HepG2 (cell line): ENCODE data around the gene SMARCB1. TPM values are rescaled to one million over a fixed set of nuclear protein-coding genes. Genes with fewer than 3 reads are reported as not detected.

Source experiments
- HNF4A ChIP-seq: sonication (generic); formaldehyde crosslinking; IDR thresholded peaks from 2 replicates; pipeline ENCODE4 v1.4.0; 2020; ENCODE audit warnings: missing genetic modification reagents
- KAT8 ChIP-seq: IDR thresholded peaks from 2 replicates; pipeline ENCODE4 v1.6.1; 2016; ENCODE audit warnings: missing genetic modification reagents, missing compliant biosample characterization
- MEIS2 ChIP-seq: sonication (generic); formaldehyde crosslinking; IDR thresholded peaks from 2 replicates; pipeline ENCODE4 v1.9.0; 2021; ENCODE audit warnings: mild to moderate bottlenecking, missing genetic modification reagents
- MTA1 ChIP-seq: sonication (generic); formaldehyde crosslinking; IDR thresholded peaks from 2 replicates; pipeline ENCODE4 v1.4.0; 2020; ENCODE audit warnings: missing genetic modification reagents, mild to moderate bottlenecking, borderline replicate concordance
- NFE2 ChIP-seq: sonication (generic); formaldehyde crosslinking; IDR thresholded peaks from 2 replicates; pipeline ENCODE4 v1.4.0; 2020; ENCODE audit warnings: missing genetic modification reagents
- NR2F1 ChIP-seq, 2 experiments: fragments of 450-650 bp in 1 of 2; formaldehyde crosslinking in 1 of 2; IDR thresholded peaks; 2 replicates each; pipeline versions ENCODE4 v1.5.0 to v1.6.1; 2016 to 2020; ENCODE audit warnings: mild to moderate bottlenecking in 1 of 2, missing compliant biosample characterization in 1 of 2, missing genetic modification reagents in 1 of 2, moderate library complexity in 1 of 2
- POGZ ChIP-seq: sonication (generic); formaldehyde crosslinking; IDR thresholded peaks from 2 replicates; pipeline ENCODE4 v1.4.0; 2020; ENCODE audit warnings: mild to moderate bottlenecking, missing genetic modification reagents
- SOX13 ChIP-seq, 3 experiments: fragments of 450-650 bp in 1 of 3; sonication (generic) in 1 of 3; formaldehyde crosslinking in 1 of 3; IDR thresholded peaks in 2 of 3; conservative IDR thresholded peaks in 1 of 3; 2 replicates each; pipeline versions ENCODE4 v1.5.0 to v1.6.1; 2016 to 2020; ENCODE audit warnings: antibody characterized with exemption in 1 of 3, mild to moderate bottlenecking in 1 of 3, missing compliant biosample characterization in 1 of 3, missing genetic modification reagents in 1 of 3, moderate library complexity in 1 of 3
- ZBTB7A ChIP-seq: sonication (generic); formaldehyde crosslinking; IDR thresholded peaks from 2 replicates; pipeline ENCODE4 v1.8.0; 2022; ENCODE audit warnings: mild to moderate bottlenecking, missing genetic modification reagents
- ZFP37 ChIP-seq: sonication (generic); formaldehyde crosslinking; IDR thresholded peaks from 2 replicates; pipeline ENCODE4 v1.4.0; 2020; ENCODE audit warnings: missing genetic modification reagents, borderline replicate concordance
- ZKSCAN8 ChIP-seq: IDR thresholded peaks from 2 replicates; pipeline ENCODE4 v1.6.1; 2016; ENCODE audit warnings: borderline replicate concordance, missing genetic modification reagents, missing compliant biosample characterization
- ZNF224 ChIP-seq: sonication (generic); formaldehyde crosslinking; IDR thresholded peaks from 2 replicates; pipeline ENCODE4 v1.5.0; 2020; ENCODE audit warnings: mild to moderate bottlenecking, missing genetic modification reagents
- ZNF672 ChIP-seq: sonication (generic); formaldehyde crosslinking; IDR thresholded peaks from 2 replicates; pipeline ENCODE4 v1.8.1; 2022; ENCODE audit warnings: missing genetic modification reagents
- ZNF7 ChIP-seq: IDR thresholded peaks from 2 replicates; pipeline ENCODE4 v1.6.1; 2016; ENCODE audit warnings: missing biosample characterization, missing genetic modification reagents
- polyA plus RNA-seq, 8 experiments: library from polyadenylated mRNA; depleted of rRNA in 3 of 8; stranded (reverse) in 7 of 8; unstranded in 1 of 8; fragments of >200 nt; fragmentation: Illumina TruSeq in 4 of 8; extraction: Trizol in 4 of 8; gene quantifications; 2 replicates each; pipeline versions ENCODE4 v1.2.1 to v1.2.3, GENCODE V29; 2011 to 2016; ENCODE audit warnings: low read depth in 4 of 8, missing spikeins in 1 of 8, mixed read lengths in 1 of 8; ENCODE audit not compliant: insufficient read depth in 1 of 8
- total RNA-seq, 5 experiments: library from RNA; depleted of rRNA; stranded (reverse); fragments of >200 nt; fragmentation: Illumina TruSeq; extraction: Trizol; gene quantifications; 2 replicates each; pipeline ENCODE4 v1.2.3, GENCODE V29; 2016; ENCODE audit warnings: low read depth in 1 of 5
- TF ChIP-seq, protein P1 (sequence below): sonication (generic); formaldehyde crosslinking; IDR thresholded peaks from 2 replicates; pipeline ENCODE4 v1.4.0; 2020; ENCODE audit warnings: missing genetic modification reagents
- TF ChIP-seq, protein P2 (sequence below): sonication (generic); formaldehyde crosslinking; IDR thresholded peaks from one replicate; pipeline ENCODE4 v1.5.1; 2020; ENCODE audit warnings: mild to moderate bottlenecking, missing genetic modification reagents; ENCODE audit errors: not compliant biosample characterization
- TF ChIP-seq, protein P3 (sequence below), 2 experiments: sonication (generic) in 1 of 2; formaldehyde crosslinking in 1 of 2; IDR thresholded peaks; 2 replicates each; pipeline versions ENCODE4 v1.4.0 to v1.6.1; 2018 to 2020; ENCODE audit warnings: missing genetic modification reagents in 2 of 2, borderline replicate concordance in 1 of 2, low read depth in 1 of 2, mild to moderate bottlenecking in 1 of 2, missing biosample characterization in 1 of 2

The SMARCB1 gene
- total and polyA plus RNA-seq, 2 of the 13 experiments (the other 11 are each of a cell fraction or from before 2014, with no cell fraction given), result 74.0 to 166 TPM

DNA sequence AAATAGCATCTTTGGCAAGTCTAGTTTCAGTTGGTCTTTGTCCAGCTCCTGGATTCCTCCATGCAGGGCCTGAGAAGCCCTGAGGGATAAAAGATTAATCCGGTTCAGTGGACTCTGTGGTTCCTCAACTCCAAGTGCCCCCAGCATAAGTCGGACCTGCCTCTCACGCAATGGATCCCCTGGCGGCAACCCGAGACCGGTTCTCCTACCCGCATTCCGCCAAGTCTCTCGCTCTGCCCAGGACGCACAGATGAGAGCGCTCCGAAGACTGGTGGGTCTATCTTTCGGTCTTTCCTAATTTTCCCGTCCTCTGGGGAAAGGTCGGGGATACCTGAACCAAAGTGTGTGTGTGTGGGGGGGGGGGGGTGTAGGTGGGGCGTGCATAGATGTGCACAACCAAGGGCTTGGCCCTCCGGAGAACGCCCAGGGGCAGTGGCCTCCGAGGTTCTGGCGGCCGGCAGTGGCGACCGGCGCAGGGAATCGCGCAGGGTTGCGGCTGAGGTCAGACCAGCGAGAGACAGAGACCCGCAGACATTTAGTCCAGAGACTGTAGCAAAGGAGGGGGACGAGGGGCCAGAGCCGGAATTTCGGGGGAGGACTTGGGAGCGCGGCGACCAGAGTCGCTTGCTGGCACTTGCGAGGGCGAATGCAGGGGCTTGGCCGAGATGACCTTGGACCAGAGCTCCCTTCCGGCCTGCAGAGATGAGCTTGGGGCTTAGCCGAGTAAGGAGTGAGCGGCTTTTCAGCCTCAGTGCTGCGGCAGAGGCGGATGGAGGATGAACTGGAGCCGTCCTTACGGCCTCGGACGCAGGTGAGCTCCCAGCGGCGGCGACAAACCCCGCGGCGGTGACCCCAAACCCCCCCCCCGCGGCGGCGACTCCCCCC is 70.2 kb downstream of the SMARCB1 start (continued):
- TF ChIP-seq MTA1 (peak; percentile 52; the same call in 1 of the 2 replicates), MEIS2 (CRISPR knock-in tag) (no peak), KAT8 (CRISPR knock-in tag) (peak; percentile 12; the same call in 1 of the 2 replicates), SOX13 (IDR thresholded peaks at IDR 0.05) (no peak), SOX13 (CRISPR knock-in tag; conservative IDR thresholded peaks at IDR 0.05 in 1 of 2, IDR thresholded peaks at IDR 0.05 in 1 of 2) (no peak), ZNF672 (CRISPR knock-in tag) (peak; percentile 99), ZNF7 (CRISPR knock-in tag) (0 out of 2 replicates have a peak, but pooled peaks have one; percentile 16), POGZ (no peak), NFE2 (CRISPR knock-in tag) (no peak), ZNF224 (CRISPR knock-in tag) (0 out of 2 replicates have a peak, but pooled peaks have one; percentile 66), HNF4A (CRISPR knock-in tag) (peak; percentile 37; the same call in 1 of the 2 replicates), NR2F1 (CRISPR knock-in tag; IDR thresholded peaks at IDR 0.05) (peak in 1 of 2 experiments; percentile 34; a peak in 1 of 4 replicates), ZKSCAN8 (CRISPR knock-in tag) (no peak), ZFP37 (CRISPR knock-in tag) (no peak), ZBTB7A (CRISPR knock-in tag) (0 out of 2 replicates have a peak, but pooled peaks have one; percentile 49)
- TF ChIP-seq, protein P1, sequence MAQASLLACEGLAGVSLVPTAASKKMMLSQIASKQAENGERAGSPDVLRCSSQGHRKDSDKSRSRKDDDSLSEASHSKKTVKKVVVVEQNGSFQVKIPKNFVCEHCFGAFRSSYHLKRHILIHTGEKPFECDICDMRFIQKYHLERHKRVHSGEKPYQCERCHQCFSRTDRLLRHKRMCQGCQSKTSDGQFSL, result peak; percentile 82
- TF ChIP-seq, protein P2, sequence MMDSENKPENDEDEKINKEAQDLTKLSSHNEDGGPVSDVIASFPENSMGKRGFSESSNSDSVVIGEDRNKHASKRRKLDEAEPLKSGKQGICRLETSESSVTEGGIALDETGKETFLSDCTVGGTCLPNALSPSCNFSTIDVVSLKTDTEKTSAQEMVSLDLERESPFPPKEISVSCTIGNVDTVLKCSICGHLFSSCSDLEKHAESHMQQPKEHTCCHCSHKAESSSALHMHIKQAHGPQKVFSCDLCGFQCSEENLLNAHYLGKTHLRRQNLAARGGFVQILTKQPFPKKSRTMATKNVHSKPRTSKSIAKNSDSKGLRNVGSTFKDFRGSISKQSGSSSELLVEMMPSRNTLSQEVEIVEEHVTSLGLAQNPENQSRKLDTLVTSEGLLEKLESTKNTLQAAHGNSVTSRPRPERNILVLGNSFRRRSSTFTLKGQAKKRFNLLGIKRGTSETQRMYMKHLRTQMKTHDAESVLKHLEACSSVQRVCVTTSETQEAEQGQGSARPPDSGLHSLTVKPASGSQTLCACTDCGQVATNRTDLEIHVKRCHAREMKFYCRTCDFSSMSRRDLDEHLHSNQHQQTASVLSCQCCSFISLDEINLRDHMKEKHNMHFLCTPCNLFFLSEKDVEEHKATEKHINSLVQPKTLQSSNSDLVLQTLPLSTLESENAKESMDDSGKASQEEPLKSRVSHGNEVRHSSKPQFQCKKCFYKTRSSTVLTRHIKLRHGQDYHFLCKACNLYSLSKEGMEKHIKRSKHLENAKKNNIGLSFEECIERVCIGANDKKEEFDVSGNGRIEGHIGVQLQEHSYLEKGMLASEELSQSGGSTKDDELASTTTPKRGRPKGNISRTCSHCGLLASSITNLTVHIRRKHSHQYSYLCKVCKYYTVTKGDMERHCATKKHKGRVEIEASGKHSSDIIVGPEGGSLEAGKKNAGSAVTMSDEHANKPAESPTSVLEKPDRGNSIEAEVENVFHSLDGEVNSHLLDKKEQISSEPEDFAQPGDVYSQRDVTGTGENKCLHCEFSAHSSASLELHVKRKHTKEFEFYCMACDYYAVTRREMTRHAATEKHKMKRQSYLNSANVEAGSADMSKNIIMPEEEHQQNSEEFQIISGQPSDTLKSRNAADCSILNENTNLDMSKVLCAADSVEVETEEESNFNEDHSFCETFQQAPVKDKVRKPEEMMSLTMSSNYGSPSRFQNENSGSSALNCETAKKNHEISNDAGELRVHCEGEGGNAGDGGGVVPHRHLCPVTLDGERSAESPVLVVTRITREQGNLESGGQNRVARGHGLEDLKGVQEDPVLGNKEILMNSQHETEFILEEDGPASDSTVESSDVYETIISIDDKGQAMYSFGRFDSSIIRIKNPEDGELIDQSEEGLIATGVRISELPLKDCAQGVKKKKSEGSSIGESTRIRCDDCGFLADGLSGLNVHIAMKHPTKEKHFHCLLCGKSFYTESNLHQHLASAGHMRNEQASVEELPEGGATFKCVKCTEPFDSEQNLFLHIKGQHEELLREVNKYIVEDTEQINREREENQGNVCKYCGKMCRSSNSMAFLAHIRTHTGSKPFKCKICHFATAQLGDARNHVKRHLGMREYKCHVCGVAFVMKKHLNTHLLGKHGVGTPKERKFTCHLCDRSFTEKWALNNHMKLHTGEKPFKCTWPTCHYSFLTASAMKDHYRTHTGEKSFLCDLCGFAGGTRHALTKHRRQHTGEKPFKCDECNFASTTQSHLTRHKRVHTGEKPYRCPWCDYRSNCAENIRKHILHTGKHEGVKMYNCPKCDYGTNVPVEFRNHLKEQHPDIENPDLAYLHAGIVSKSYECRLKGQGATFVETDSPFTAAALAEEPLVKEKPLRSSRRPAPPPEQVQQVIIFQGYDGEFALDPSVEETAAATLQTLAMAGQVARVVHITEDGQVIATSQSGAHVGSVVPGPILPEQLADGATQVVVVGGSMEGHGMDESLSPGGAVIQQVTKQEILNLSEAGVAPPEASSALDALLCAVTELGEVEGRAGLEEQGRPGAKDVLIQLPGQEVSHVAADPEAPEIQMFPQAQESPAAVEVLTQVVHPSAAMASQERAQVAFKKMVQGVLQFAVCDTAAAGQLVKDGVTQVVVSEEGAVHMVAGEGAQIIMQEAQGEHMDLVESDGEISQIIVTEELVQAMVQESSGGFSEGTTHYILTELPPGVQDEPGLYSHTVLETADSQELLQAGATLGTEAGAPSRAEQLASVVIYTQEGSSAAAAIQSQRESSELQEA, result peak; percentile 8
- TF ChIP-seq, protein P3, sequence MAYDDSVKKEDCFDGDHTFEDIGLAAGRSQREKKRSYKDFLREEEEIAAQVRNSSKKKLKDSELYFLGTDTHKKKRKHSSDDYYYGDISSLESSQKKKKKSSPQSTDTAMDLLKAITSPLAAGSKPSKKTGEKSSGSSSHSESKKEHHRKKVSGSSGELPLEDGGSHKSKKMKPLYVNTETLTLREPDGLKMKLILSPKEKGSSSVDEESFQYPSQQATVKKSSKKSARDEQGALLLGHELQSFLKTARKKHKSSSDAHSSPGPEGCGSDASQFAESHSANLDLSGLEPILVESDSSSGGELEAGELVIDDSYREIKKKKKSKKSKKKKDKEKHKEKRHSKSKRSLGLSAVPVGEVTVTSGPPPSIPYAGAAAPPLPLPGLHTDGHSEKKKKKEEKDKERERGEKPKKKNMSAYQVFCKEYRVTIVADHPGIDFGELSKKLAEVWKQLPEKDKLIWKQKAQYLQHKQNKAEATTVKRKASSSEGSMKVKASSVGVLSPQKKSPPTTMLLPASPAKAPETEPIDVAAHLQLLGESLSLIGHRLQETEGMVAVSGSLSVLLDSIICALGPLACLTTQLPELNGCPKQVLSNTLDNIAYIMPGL (CRISPR knock-in tag; IDR thresholded peaks at IDR 0.05; ENCODE audit: borderline replicate concordance in 1 of 2, low read depth in 1 of 2), result peak in 1 of 2 experiments; percentile 43; a peak in 1 of 4 replicates
